ENCODE results near the gene NR1H3. TPM values are rescaled to one million over a fixed set of nuclear protein-coding genes. Genes with fewer than 3 reads are reported as not detected.

Gene NR1H3
- total and polyA plus RNA-seq, 2 of the 4 experiments (the other 2 are of a cell fraction): 9.1 to 13.6 TPM

GRCh38 chr11:47280099-47280498, 22.3 kb downstream of the NR1H3 start:
- TF ChIP-seq NFE2L2 (IDR thresholded peaks at IDR 0.05; ENCODE audit: low read depth, low read length) (no peak), USF2 (IDR thresholded peaks at IDR 0.05; ENCODE audit: low read depth, low read length) (no peak), MXI1 (IDR thresholded peaks at IDR 0.05; ENCODE audit: borderline replicate concordance, low read depth, low read length) (no peak)
- TF ChIP-seq, protein P1, sequence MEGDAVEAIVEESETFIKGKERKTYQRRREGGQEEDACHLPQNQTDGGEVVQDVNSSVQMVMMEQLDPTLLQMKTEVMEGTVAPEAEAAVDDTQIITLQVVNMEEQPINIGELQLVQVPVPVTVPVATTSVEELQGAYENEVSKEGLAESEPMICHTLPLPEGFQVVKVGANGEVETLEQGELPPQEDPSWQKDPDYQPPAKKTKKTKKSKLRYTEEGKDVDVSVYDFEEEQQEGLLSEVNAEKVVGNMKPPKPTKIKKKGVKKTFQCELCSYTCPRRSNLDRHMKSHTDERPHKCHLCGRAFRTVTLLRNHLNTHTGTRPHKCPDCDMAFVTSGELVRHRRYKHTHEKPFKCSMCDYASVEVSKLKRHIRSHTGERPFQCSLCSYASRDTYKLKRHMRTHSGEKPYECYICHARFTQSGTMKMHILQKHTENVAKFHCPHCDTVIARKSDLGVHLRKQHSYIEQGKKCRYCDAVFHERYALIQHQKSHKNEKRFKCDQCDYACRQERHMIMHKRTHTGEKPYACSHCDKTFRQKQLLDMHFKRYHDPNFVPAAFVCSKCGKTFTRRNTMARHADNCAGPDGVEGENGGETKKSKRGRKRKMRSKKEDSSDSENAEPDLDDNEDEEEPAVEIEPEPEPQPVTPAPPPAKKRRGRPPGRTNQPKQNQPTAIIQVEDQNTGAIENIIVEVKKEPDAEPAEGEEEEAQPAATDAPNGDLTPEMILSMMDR (conservative IDR thresholded peaks at IDR 0.05; ENCODE audit: low read depth, low read length): no peak
- H2AK5ac ChIP-seq (ENCODE audit: low read depth, low read length): no peak overlapping the region
- intact Hi-C loops (cut with micrococcal nuclease): no loop called here
- no peaks in the 10 kb centered on the region for H3K9me3 ChIP-seq (ENCODE audit: control insufficient read depth, insufficient read depth, low read length)
- CTCF ChIA-PET: no interaction called here
- H2BK120ac ChIP-seq (ENCODE audit: low read depth, low read length): no peak overlapping the region
- H2AFZ ChIP-seq (replicated peaks; ENCODE audit: low read length, poor library complexity): no peak overlapping the region
- H4K5ac ChIP-seq (ENCODE audit: low read depth, low read length): no peak overlapping the region
- no peak overlapping the region for H3K18ac ChIP-seq (ENCODE audit: low read depth, low read length)
- H2BK5ac ChIP-seq (ENCODE audit: low read depth, low read length, poor library complexity, severe bottlenecking): no peak overlapping the region
- no peak overlapping the region for H3K23ac ChIP-seq (ENCODE audit: low read depth, low read length)
- H3K4me2 ChIP-seq (ENCODE audit: low read depth, low read length): no peak overlapping the region
- no peak overlapping the region for H3K27ac ChIP-seq (ENCODE audit: insufficient read depth, low read length)
- no peaks in the 10 kb centered on the region for H4K20me1 ChIP-seq (ENCODE audit: insufficient read depth, low read length)
- ATAC-seq (ENCODE audit: low read depth) (no peak), DNase-seq (no peak)
- no peak overlapping the region for H3K9ac ChIP-seq (ENCODE audit: low read depth, low read length)
- 0 out of 2 replicates have a peak, but pooled peaks cover under 1% of the 10 kb centered on the region for H3K9me1 ChIP-seq (ENCODE audit: insufficient read depth, low read length)
- BruUV-seq (replicated peaks): no TSS peak
- H3K56ac ChIP-seq (ENCODE audit: extremely low read depth, insufficient read depth, low read length): no peak overlapping the region
- H3K4me3 ChIP-seq (ENCODE audit: insufficient read depth, low read depth, low read length): no peak overlapping the region
- no peak overlapping the region for H2AK9ac ChIP-seq (replicated peaks; ENCODE audit: low read depth, low read length, poor library complexity)
- dilution Hi-C loops (cut with HindIII; ENCODE audit: low sequenced_read_pairs, unreplicated experiment): no loop called here
- no peak overlapping the region for H2BK15ac ChIP-seq (ENCODE audit: low read depth, low read length)
- H3K27me3 ChIP-seq (ENCODE audit: control insufficient read depth, insufficient read depth, low read length): no peaks in the 10 kb centered on the region
- H4K91ac ChIP-seq (ENCODE audit: insufficient read depth, low read depth, low read length): no peak overlapping the region
- no peak overlapping the region for H3K14ac ChIP-seq (replicated peaks; ENCODE audit: low read depth, low read length)
- H3K79me1 ChIP-seq (ENCODE audit: low read depth in 1 of 2, low read length in 2 of 2): peaks cover 17 to 19% of the 10 kb centered on the region in 2 experiments
- no peaks in the 10 kb centered on the region for H3K4me1 ChIP-seq (ENCODE audit: control insufficient read depth, insufficient read depth, low read length)
- POLR2A ChIA-PET (ENCODE audit: unreplicated experiment): no interaction called here
- H3K4ac ChIP-seq (ENCODE audit: low read depth, low read length): no peak overlapping the region
- H2BK20ac ChIP-seq (ENCODE audit: low read depth, low read length): no peak overlapping the region
- peaks cover 63% of the 10 kb centered on the region for H3K36me3 ChIP-seq (ENCODE audit: control insufficient read depth, insufficient read depth, low read length)
- H4K8ac ChIP-seq (ENCODE audit: low read depth in 2 of 2, low read length in 2 of 2): no peak overlapping the region
- in situ Hi-C loops (cut with MboI; ENCODE audit: low sequenced_read_pairs): no loop called here
